DMS 273 (cell line): Measurements from ENCODE around the gene GADD45A.

Source experiments
- DNase-seq: peaks from one replicate; lab custom pipeline; 2025; ENCODE audit not compliant: unreplicated experiment; lab: John Stamatoyannopoulos, UW

GADD45A gene

GRCh38 chr1:67666636-67667035 is 18.4 kb upstream of the GADD45A start:
- DNase-seq, result no peak

GRCh38 chr1:67668660-67669059 is 16.3 kb upstream of the GADD45A start:
- peak; percentile 13 for DNase-seq

- DNase-seq, result no peak
Observed at GRCh38 chr1:67672260-67672803, 12.7 kb upstream of the GADD45A start.

- DNase-seq, result no peak
Observed at GRCh38 chr1:67673468-67674201, 11.4 kb upstream of the GADD45A start.

GRCh38 chr1:67674260-67675011 is 10.6 kb upstream of the GADD45A start:
- peak; percentile 98 for DNase-seq

GRCh38 chr1:67675800-67676199 is 9.2 kb upstream of the GADD45A start:
- DNase-seq, result peak; percentile 85

GRCh38 chr1:67676287-67676686 is 8.7 kb upstream of the GADD45A start:
- DNase-seq, result peak; percentile 40

GRCh38 chr1:67676946-67677345 is 8.1 kb upstream of the GADD45A start:
- peak; percentile 78 for DNase-seq

GRCh38 chr1:67677408-67677807 is 7.6 kb upstream of the GADD45A start:
- DNase-seq, result peak; percentile 55

GRCh38 chr1:67677930-67678329 is 7.1 kb upstream of the GADD45A start:
- peak; percentile 34 for DNase-seq

GRCh38 chr1:67679691-67680090 is 5.3 kb upstream of the GADD45A start:
- DNase-seq, result no peak

GRCh38 chr1:67680486-67680885 is 4.5 kb upstream of the GADD45A start:
- no peak for DNase-seq

- peak; percentile 11 for DNase-seq
Observed at GRCh38 chr1:67682659-67683197, 2.3 kb upstream of the GADD45A start.

- DNase-seq, result no peak
Observed at GRCh38 chr1:67683316-67683715, 1.7 kb upstream of the GADD45A start.

- DNase-seq, result peak; percentile 70
Observed at GRCh38 chr1:67683766-67684525, 1.1 kb upstream of the GADD45A start.

- DNase-seq, result no peak
Observed at GRCh38 chr1:67684526-67685066, 405 bp upstream of the GADD45A start.

- peak; percentile 68 for DNase-seq
Observed at GRCh38 chr1:67685558-67686266, 711 bp downstream of the GADD45A start.

- peak; percentile 93 for DNase-seq
Observed at GRCh38 chr1:67686267-67687197, 1.5 kb downstream of the GADD45A start.

GRCh38 chr1:67687198-67687545 is 2.2 kb downstream of the GADD45A start:
- no peak for DNase-seq
